Vagina (tissue), 2 donors: ENCODE measurements around the gene SOCS2. TPM values are rescaled to one million over a fixed set of nuclear protein-coding genes. Genes with fewer than 3 reads are reported as not detected.
A peak's percentile ranks its signal among the peaks of the same experiment; 100 is the strongest.

Source experiments
- DNase-seq, 2 donors: peaks; one replicate each; pipeline ENCODE4 v3.0.0-alpha.2; 2017; ENCODE audit errors: extremely low spot score in 2 of 2
- H3K27ac ChIP-seq: fragments of 200-600 bp; sonication (generic); one replicate; pipeline ENCODE4 v1.5.1; 2019
- H3K27me3 ChIP-seq: fragments of 200-600 bp; sonication (generic); one replicate; pipeline ENCODE4 v1.5.1; 2019
- H3K36me3 ChIP-seq, 2 donors: fragments of 200-600 bp; sonication (generic); one replicate each; pipeline ENCODE4 v1.5.1; 2017 to 2019
- H3K4me1 ChIP-seq: fragments of 200-600 bp; sonication (generic); one replicate; pipeline ENCODE4 v1.5.1; 2019
- H3K4me3 ChIP-seq, 2 donors: fragments of 200-600 bp; sonication (generic); 1 replicate in 1 of 2; 2 replicates in 1 of 2; pipeline ENCODE4 v1.5.1; 2016 to 2019
- H3K9me3 ChIP-seq: fragments of 200-600 bp; sonication (generic); one replicate; pipeline ENCODE4 v1.5.1; 2019
- CTCF ChIP-seq, 3 experiments: fragments of 450-650 bp in 2 of 3; fragments of 200-600 bp in 1 of 3; sonication (generic) in 1 of 3; IDR thresholded peaks; one replicate each; pipeline ENCODE4 v1.5.1; 2017 to 2019; ENCODE audit warnings: antibody characterized with exemption in 3 of 3, mild to moderate bottlenecking in 2 of 3, moderate library complexity in 2 of 3
- POLR2A ChIP-seq, 2 donors: fragments of 450-650 bp; IDR thresholded peaks; one replicate each; pipeline ENCODE4 v1.6.1; 2017; ENCODE audit warnings: antibody characterized with exemption in 2 of 2, mild to moderate bottlenecking in 2 of 2, moderate library complexity in 2 of 2
- POLR2AphosphoS5 ChIP-seq, 2 donors: sonication (generic); formaldehyde crosslinking; IDR thresholded peaks; one replicate each; pipeline ENCODE4 v1.9.0; 2017; ENCODE audit warnings: antibody characterized with exemption in 2 of 2, mild to moderate bottlenecking in 2 of 2, low read depth in 1 of 2; ENCODE audit not compliant: insufficient read depth in 1 of 2
- intact Hi-C: fragments of 100-400 bp; cut with DNase I; formaldehyde crosslinking; loops from one replicate; pipeline ENCODE4 v1.15.1; 2023
- total RNA-seq: library from RNA; depleted of rRNA; stranded (reverse); fragments of >200 nt; gene quantifications from one replicate; pipeline ENCODE4 v1.2.3, GENCODE V29; 2016

The SOCS2 gene
- total RNA-seq, 1 donor from 2014 or later, result 79.3 TPM

GRCh38 chr12:93570552-93571364 is 1.7 kb upstream of the SOCS2 start:
- Histone ChIP-seq H3K27me3 (no peaks in the 10 kb centered on the region), H3K36me3 (peaks cover 0 to 17% of the 10 kb centered on the region in 2 donors), H3K9me3 (no peaks in the 10 kb centered on the region), H3K4me3 (peak overlapping the region; percentile 70 to 94), H3K4me1 (no peaks in the 10 kb centered on the region), H3K27ac (peak overlapping the region; percentile 99)
- intact Hi-C loops, result loop anchor here (2.0 to 10.0 kb wide), 4 partner anchors 107 to 244 kb away; partner anchors contain the start of gene CRADD
- TF ChIP-seq POLR2AphosphoS5 (IDR thresholded peaks at IDR 0.05; ENCODE audit: insufficient read depth in 1 of 2, low read depth in 1 of 2), result peak; percentile 94 to 95
- no peak for TF ChIP-seq CTCF (IDR thresholded peaks at IDR 0.05)
- peak in 1 of 2 donors; percentile 47 for TF ChIP-seq POLR2A (IDR thresholded peaks at IDR 0.05)
- DNase-seq, result peak in 1 of 2 donors; percentile 98

- peak overlapping the region; percentile 99 for H3K27ac ChIP-seq
- intact Hi-C loops, result loop anchor here (2.0 to 10.0 kb wide), 4 partner anchors 106 to 243 kb away; partner anchors contain the start of gene CRADD
- H3K27me3 ChIP-seq, result no peaks in the 10 kb centered on the region
- peaks cover 2% of the 10 kb centered on the region for H3K4me1 ChIP-seq
- TF ChIP-seq POLR2A (IDR thresholded peaks at IDR 0.05), result no peak
- peak in 1 of 2 donors; percentile 66 for TF ChIP-seq POLR2AphosphoS5 (IDR thresholded peaks at IDR 0.05; ENCODE audit: insufficient read depth in 1 of 2, low read depth in 1 of 2)
- TF ChIP-seq CTCF (IDR thresholded peaks at IDR 0.05), result peak in 2 of 3 experiments; percentile 31 to 32
- peaks cover 0 to 12% of the 10 kb centered on the region in 2 donors for H3K36me3 ChIP-seq
- H3K9me3 ChIP-seq, result no peaks in the 10 kb centered on the region
- DNase-seq, result no peak
- H3K4me3 ChIP-seq, result peak overlapping the region; percentile 70 to 94
These were observed 1.0 kb upstream of the SOCS2 start for GRCh38 chr12:93571365-93571924.

- H3K4me3 ChIP-seq, result peak overlapping the region; percentile 70 to 94
- no peaks in the 10 kb centered on the region for H3K9me3 ChIP-seq
- no peaks in the 10 kb centered on the region for H3K27me3 ChIP-seq
- DNase-seq, result no peak
- H3K36me3 ChIP-seq, result peaks cover 0 to 10% of the 10 kb centered on the region in 2 donors
- H3K27ac ChIP-seq, result peak overlapping the region; percentile 99
- TF ChIP-seq POLR2AphosphoS5 (IDR thresholded peaks at IDR 0.05; ENCODE audit: insufficient read depth in 1 of 2, low read depth in 1 of 2) (peak in 1 of 2 donors; percentile 74), CTCF (IDR thresholded peaks at IDR 0.05) (no peak), POLR2A (IDR thresholded peaks at IDR 0.05) (no peak)
- H3K4me1 ChIP-seq, result peaks cover 17% of the 10 kb centered on the region
- intact Hi-C loops, result loop anchor here (2.0 to 10.0 kb wide), 4 partner anchors 20 to 242 kb away; partner anchors contain the start of gene CRADD
These were observed 457 bp downstream of the SOCS2 start for GRCh38 chr12:93572712-93573551.

GRCh38 chr12:93573552-93574223 is 1.2 kb downstream of the SOCS2 start:
- Histone ChIP-seq H3K27ac (peak overlapping the region; percentile 99), H3K27me3 (no peaks in the 10 kb centered on the region), H3K4me1 (peaks cover 24% of the 10 kb centered on the region), H3K9me3 (no peaks in the 10 kb centered on the region), H3K4me3 (peak overlapping the region; percentile 70 to 94), H3K36me3 (peaks cover 0 to 10% of the 10 kb centered on the region in 2 donors)
- no peak for DNase-seq
- no peak for TF ChIP-seq POLR2AphosphoS5 (IDR thresholded peaks at IDR 0.05; ENCODE audit: insufficient read depth in 1 of 2, low read depth in 1 of 2)
- TF ChIP-seq CTCF (IDR thresholded peaks at IDR 0.05), result no peak
- TF ChIP-seq POLR2A (IDR thresholded peaks at IDR 0.05), result no peak
- intact Hi-C loops, result loop anchor here (2.0 to 10.0 kb wide), 4 partner anchors 19 to 241 kb away; partner anchors contain the start of gene CRADD
